K562 (cell line): ENCODE measurements around the gene DPP3. TPM values are rescaled to one million over a fixed set of nuclear protein-coding genes. Genes with fewer than 3 reads are reported as not detected.

ENCODE experiments used
- ATAC-seq: fragments of 200-7000 bp; cut with Tn5 transposase; 3 replicates; pipeline ENCODE4 v1.9.1; 2020; ENCODE audit warnings: moderate library complexity
- BruUV-seq: library from RNA; stranded (reverse); fragments of 400-500 nt; replicated peaks from 2 replicates; lab custom pipeline; 2021; lab: Mats Ljungman, UMichigan
- CTCF ChIA-PET: fragments of 300-600 bp; formaldehyde crosslinking; extraction: SDS; loops from one replicate; lab custom pipeline; 2021; ENCODE audit warnings: low intra/inter-chr PET ratio; lab: Yijun Ruan, JAX
- POLR2A ChIA-PET: fragments of 300-600, 350-650 bp; sonication (Branson Sonifier 250); formaldehyde crosslinking; extraction: SDS; loops from one replicate; lab custom pipeline; 2021; ENCODE audit warnings: antibody characterized with exemption, inconsistent platforms; lab: Yijun Ruan, JAX
- DNase-seq, 4 experiments: peaks; one replicate each; pipeline versions ENCODE4 v3.0.0 to v3.0.0-alpha.2; 2011 to 2018; ENCODE audit warnings: low spot score in 3 of 4, mixed read lengths in 3 of 4; ENCODE audit errors: extremely low read depth in 1 of 4
- FAIRE-seq: peaks from 2 replicates; lab custom pipeline; 2011; peaks lifted over from hg19 to GRCh38; lab: Jason Lieb, UNC
- H2AFZ ChIP-seq: 2 replicates; pipeline ENCODE4 v1.6.0; 2011; ENCODE audit warnings: low read depth, low read length, control low read depth, inconsistent platforms
- H3K27ac ChIP-seq: fragments of 200-600 bp; 3 replicates; pipeline ENCODE4 v1.8.0; 2011; ENCODE audit warnings: low read depth, mild to moderate bottlenecking, control low read depth, inconsistent platforms, low read length, moderate library complexity, mixed read lengths; ENCODE audit errors: extremely low read depth
- H3K27me3 ChIP-seq, 2 experiments: fragments of 300-600 bp in 1 of 2; 2 replicates in 1 of 2; 3 replicates in 1 of 2; pipeline versions ENCODE4 v1.6.0 to v1.8.0; 2011; ENCODE audit warnings: inconsistent platforms in 2 of 2, low read length in 2 of 2, mild to moderate bottlenecking in 1 of 2, mixed read lengths in 1 of 2, moderate library complexity in 1 of 2; ENCODE audit not compliant: control insufficient read depth in 2 of 2, insufficient read depth in 2 of 2
- H3K36me3 ChIP-seq: fragments of 300-600 bp; 3 replicates; pipeline ENCODE4 v1.8.0; 2011; ENCODE audit warnings: mild to moderate bottlenecking, low read length, inconsistent platforms; ENCODE audit not compliant: control insufficient read depth, insufficient read depth
- H3K4me1 ChIP-seq, 2 experiments: fragments of 200-600 bp in 1 of 2; replicated peaks in 1 of 2; 2 replicates in 1 of 2; 3 replicates in 1 of 2; pipeline versions ENCODE4 v1.5.1 to v1.8.0; 2011; ENCODE audit warnings: inconsistent platforms in 2 of 2, low read length in 2 of 2, mild to moderate bottlenecking in 1 of 2, mixed read lengths in 1 of 2, moderate library complexity in 1 of 2; ENCODE audit not compliant: control insufficient read depth in 2 of 2, insufficient read depth in 2 of 2
- H3K4me2 ChIP-seq: 2 replicates; pipeline ENCODE4 v1.6.1; 2011; ENCODE audit warnings: low read length, control low read depth, inconsistent platforms, mixed read lengths; ENCODE audit not compliant: insufficient read depth
- H3K4me3 ChIP-seq: fragments of 200-600 bp; sonication (generic), shearing (Covaris generic); 2 replicates; pipeline ENCODE4 v1.5.1; 2016; ENCODE audit warnings: control low read depth, inconsistent platforms
- H3K79me2 ChIP-seq: fragments of 200-600 bp; 3 replicates; pipeline ENCODE4 v1.8.0; 2011; ENCODE audit warnings: low read length, inconsistent platforms; ENCODE audit not compliant: control insufficient read depth, insufficient read depth
- H3K9ac ChIP-seq, 2 experiments: 2 replicates each; pipeline versions ENCODE4 v1.6.0 to v1.6.1; 2011; ENCODE audit warnings: low read depth in 2 of 2, low read length in 2 of 2, control low read depth in 1 of 2, inconsistent platforms in 1 of 2, mild to moderate bottlenecking in 1 of 2, mixed read lengths in 1 of 2; ENCODE audit not compliant: insufficient read depth in 1 of 2
- H3K9me1 ChIP-seq: one replicate; pipeline ENCODE4 v1.6.0; 2011; ENCODE audit warnings: inconsistent platforms, mild to moderate bottlenecking, low read length, moderate library complexity; ENCODE audit not compliant: control insufficient read depth, insufficient read depth
- H3K9me3 ChIP-seq: replicated peaks from 2 replicates; pipeline ENCODE4 v1.5.1; 2011; ENCODE audit warnings: low read depth, low read length, inconsistent platforms; ENCODE audit not compliant: control insufficient read depth, insufficient read depth
- H4K20me1 ChIP-seq: replicated peaks from 2 replicates; pipeline ENCODE4 v1.6.1; 2011; ENCODE audit warnings: low read length, inconsistent platforms, mixed read lengths; ENCODE audit not compliant: control insufficient read depth, insufficient read depth
- CBX3 ChIP-seq, 2 experiments: IDR thresholded peaks; 1 replicate in 1 of 2; 2 replicates in 1 of 2; pipeline ENCODE4 v1.6.1; 2012; ENCODE audit warnings: inconsistent platforms in 2 of 2, low read length in 2 of 2, borderline replicate concordance in 1 of 2, control low read depth in 1 of 2
- ESRRA ChIP-seq: fragments of 450-650 bp; IDR thresholded peaks from 2 replicates; pipeline ENCODE4 v1.6.1; 2014; ENCODE audit warnings: low read depth, mild to moderate bottlenecking, moderate library complexity, borderline replicate concordance
- NCOA4 ChIP-seq: fragments of 450-650 bp; IDR thresholded peaks from 2 replicates; pipeline ENCODE4 v1.6.1; 2018; ENCODE audit warnings: mild to moderate bottlenecking; ENCODE audit not compliant: partially characterized antibody
- RFX5 ChIP-seq: IDR thresholded peaks from 2 replicates; pipeline ENCODE4 v1.6.1; 2011; ENCODE audit warnings: low read depth, mild to moderate bottlenecking, improper control_type of control experiment, low read length
- ZC3H11A ChIP-seq: IDR thresholded peaks from 2 replicates; pipeline ENCODE4 v1.6.1; 2012; ENCODE audit warnings: low read depth, low read length, improper control_type of control experiment
- ZNF217 ChIP-seq: sonication (generic); formaldehyde crosslinking; IDR thresholded peaks from 2 replicates; pipeline ENCODE4 v1.8.0; 2022; ENCODE audit warnings: mild to moderate bottlenecking, missing genetic modification reagents
- WGBS: fragments of 100-300 bp; shearing (Covaris generic); methylation state at CpG from one replicate; pipeline ENCODE4 v1.1.6; 2016; ENCODE audit warnings: low coverage, mixed read lengths; ENCODE audit not compliant: insufficient coverage; ENCODE audit errors: missing lambda C conversion rate; 5-methylcytosine and 5-hydroxymethylcytosine counted together
- in situ Hi-C: fragments of 300-500 bp; cut with MboI; formaldehyde crosslinking; loops from 4 replicates; pipeline ENCODE4 v1.15.0; 2018; ENCODE audit warnings: inconsistent platforms, mixed read lengths
- intact Hi-C: fragments of 100-400 bp; cut with micrococcal nuclease; formaldehyde crosslinking; loops from 2 replicates; pipeline ENCODE4 v1.14.2; 2022
- polyA plus RNA-seq, 8 experiments: library from polyadenylated mRNA; depleted of rRNA in 4 of 8; stranded (reverse) in 5 of 8; unstranded in 3 of 8; fragments of >200 nt; fragmentation: Nextera tagmentation in 2 of 8; fragmentation: Illumina TruSeq in 1 of 8; extraction: Ambion mirVana in 2 of 8; extraction: Trizol in 1 of 8; gene quantifications; 2 replicates each; pipeline versions ENCODE4 v1.2.1 to v1.2.3, GENCODE V29; 2011 to 2014; ENCODE audit warnings: inconsistent platforms in 1 of 8, missing spikeins in 1 of 8
- total RNA-seq, 7 experiments: library from RNA; depleted of rRNA in 6 of 7; stranded (reverse); fragments of >200 nt in 6 of 7; fragmentation: Illumina TruSeq in 2 of 7; extraction: Trizol in 2 of 7; gene quantifications; 2 replicates each; pipeline versions ENCODE4 v1.2.1 to v1.2.3, GENCODE V29; 2011 to 2021; ENCODE audit warnings: low replicate concordance in 1 of 7
- TF ChIP-seq, protein P1 (sequence below): fragments of 250-450 bp; sonication (Bioruptor Pico); IDR thresholded peaks from 2 replicates; pipeline ENCODE4 v1.8.0; 2022; ENCODE audit warnings: moderate library complexity, mild to moderate bottlenecking, inconsistent platforms
- TF ChIP-seq, protein P2 (sequence below): sonication (generic); formaldehyde crosslinking; IDR thresholded peaks from 2 replicates; pipeline ENCODE4 v1.9.0; 2022; ENCODE audit warnings: mild to moderate bottlenecking, missing genetic modification reagents
- TF ChIP-seq, protein P3 (sequence below): IDR thresholded peaks from 2 replicates; pipeline ENCODE4 v1.6.1; 2011; ENCODE audit warnings: borderline replicate concordance, low read depth, mild to moderate bottlenecking, moderate library complexity, low read length; ENCODE audit not compliant: insufficient read depth, poor library complexity, severe bottlenecking

The DPP3 gene
- total and polyA plus RNA-seq, 9 of the 15 experiments (the other 6 are each of a cell fraction or from before 2014, with no cell fraction given) = 3.7 to 69.2 (median 43.3) TPM

DNA sequence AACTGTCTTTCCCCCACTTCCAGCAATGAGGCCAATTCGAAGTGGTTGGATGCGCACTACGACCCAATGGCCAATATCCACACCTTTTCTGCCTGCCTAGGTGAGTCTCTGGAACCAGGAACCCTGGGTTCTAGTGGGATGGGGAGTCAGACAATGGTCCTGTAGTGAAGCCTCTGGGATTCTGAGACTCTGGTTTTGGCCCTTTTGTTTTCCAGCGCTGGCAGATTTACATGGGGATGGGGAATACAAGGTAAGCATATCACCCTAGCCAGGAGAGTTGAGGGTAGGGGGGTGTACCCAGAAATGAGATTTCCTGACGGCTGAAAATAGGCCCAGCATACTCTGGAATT, 30.7 kb downstream of the DPP3 start (continued):
- no peak for TF ChIP-seq RFX5
- TF ChIP-seq, protein P1, sequence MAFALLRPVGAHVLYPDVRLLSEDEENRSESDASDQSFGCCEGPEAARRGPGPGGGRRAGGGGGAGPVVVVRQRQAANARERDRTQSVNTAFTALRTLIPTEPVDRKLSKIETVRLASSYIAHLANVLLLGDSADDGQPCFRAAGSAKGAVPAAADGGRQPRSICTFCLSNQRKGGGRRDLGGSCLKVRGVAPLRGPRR (CRISPR knock-in tag) = no peak
- TF ChIP-seq, protein P2, sequence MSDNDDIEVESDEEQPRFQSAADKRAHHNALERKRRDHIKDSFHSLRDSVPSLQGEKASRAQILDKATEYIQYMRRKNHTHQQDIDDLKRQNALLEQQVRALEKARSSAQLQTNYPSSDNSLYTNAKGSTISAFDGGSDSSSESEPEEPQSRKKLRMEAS (CRISPR knock-in tag) = no peak
- TF ChIP-seq, all 486 proteins: peak for 0

DNA sequence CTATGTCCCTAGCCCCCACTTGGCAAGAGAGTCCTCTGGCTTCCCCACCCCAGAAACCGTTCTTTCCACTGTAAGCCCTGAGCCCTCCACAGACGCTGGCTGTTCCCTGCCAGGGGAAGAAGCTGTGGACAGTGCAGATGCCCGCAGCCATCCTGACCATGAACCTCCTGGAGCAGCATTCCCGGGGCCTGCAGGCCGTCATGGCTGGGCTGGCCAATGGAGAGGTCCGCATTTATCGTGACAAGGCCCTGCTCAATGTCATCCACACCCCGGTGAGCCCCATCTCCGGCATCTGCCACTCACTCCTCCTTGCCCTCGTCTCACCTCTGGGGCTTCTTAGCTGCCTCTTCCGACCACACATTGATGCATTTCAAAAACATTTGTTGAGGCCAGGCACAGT, 43.4 kb downstream of the DPP3 start:
- BruUV-seq = no TSS peak
- Histone ChIP-seq H3K4me1 (peaks cover 0 to 4% of the 10 kb centered on the region in 2 experiments; a peak in 1 of 5 replicates), H3K4me3 (no peak overlapping the region), H3K27ac (no peak overlapping the region), H2AFZ (no peak overlapping the region), H3K9me1 (no peaks in the 10 kb centered on the region), H3K27me3 (no peaks in the 10 kb centered on the region), H3K9me3 (no peaks in the 10 kb centered on the region), H3K9ac (peak overlapping the region in 1 of 2 experiments; percentile 68; a peak in 1 of 4 replicates), H4K20me1 (no peaks in the 10 kb centered on the region), H3K36me3 (peaks cover 15% of the 10 kb centered on the region; the same call in 1 of the 3 replicates), H3K79me2 (no peaks in the 10 kb centered on the region), H3K4me2 (no peak overlapping the region)
- intact Hi-C loops (no loop called here), in situ Hi-C loops (no loop called here)
- DNase-seq (no peak), ATAC-seq (no peak), FAIRE-seq (no peak)
- POLR2A ChIA-PET = no interaction called here
- WGBS = 84% methylated on average over 11 of the region's 11 CpGs
- CTCF ChIA-PET = no interaction called here
- TF ChIP-seq, protein P3, sequence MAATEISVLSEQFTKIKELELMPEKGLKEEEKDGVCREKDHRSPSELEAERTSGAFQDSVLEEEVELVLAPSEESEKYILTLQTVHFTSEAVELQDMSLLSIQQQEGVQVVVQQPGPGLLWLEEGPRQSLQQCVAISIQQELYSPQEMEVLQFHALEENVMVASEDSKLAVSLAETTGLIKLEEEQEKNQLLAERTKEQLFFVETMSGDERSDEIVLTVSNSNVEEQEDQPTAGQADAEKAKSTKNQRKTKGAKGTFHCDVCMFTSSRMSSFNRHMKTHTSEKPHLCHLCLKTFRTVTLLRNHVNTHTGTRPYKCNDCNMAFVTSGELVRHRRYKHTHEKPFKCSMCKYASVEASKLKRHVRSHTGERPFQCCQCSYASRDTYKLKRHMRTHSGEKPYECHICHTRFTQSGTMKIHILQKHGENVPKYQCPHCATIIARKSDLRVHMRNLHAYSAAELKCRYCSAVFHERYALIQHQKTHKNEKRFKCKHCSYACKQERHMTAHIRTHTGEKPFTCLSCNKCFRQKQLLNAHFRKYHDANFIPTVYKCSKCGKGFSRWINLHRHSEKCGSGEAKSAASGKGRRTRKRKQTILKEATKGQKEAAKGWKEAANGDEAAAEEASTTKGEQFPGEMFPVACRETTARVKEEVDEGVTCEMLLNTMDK = no peak
- TF ChIP-seq ESRRA (no peak), CBX3 (IDR thresholded peaks at IDR 0.05; ENCODE audit: borderline replicate concordance in 1 of 2, low read length in 2 of 2) (no peak), ZNF217 (CRISPR knock-in tag) (no peak), ZC3H11A (no peak), NCOA4 (no peak)
